Body of pancreas (tissue), 4 donors: ENCODE results near the gene TJP3. TPM values are rescaled to one million over a fixed set of nuclear protein-coding genes. Genes with fewer than 3 reads are reported as not detected.

Experiments
- ATAC-seq: fragments of 150-250 bp; one replicate; pipeline ENCODE4 v1.9.1; 2016
- DNase-seq, 4 donors: peaks; one replicate each; pipeline ENCODE4 v3.0.0-alpha.2; 2019
- H3K27ac ChIP-seq, 4 donors: fragments of 200-600 bp; sonication (generic); 1 replicate in 3 of 4; 2 replicates in 1 of 4; pipeline versions ENCODE4 v1.5.1 to v1.6.1; 2016 to 2019; ENCODE audit warnings: mild to moderate bottlenecking in 1 of 4, mixed read lengths in 1 of 4, moderate library complexity in 1 of 4
- H3K27me3 ChIP-seq, 2 donors: fragments of 200-600 bp; sonication (generic); one replicate each; pipeline ENCODE4 v1.6.0; 2016; ENCODE audit warnings: mild to moderate bottlenecking in 1 of 2
- H3K36me3 ChIP-seq, 2 donors: fragments of 200-600 bp; sonication (generic); replicated peaks in 1 of 2; 2 replicates each; pipeline ENCODE4 v1.5.1; 2016; ENCODE audit warnings: low read depth in 2 of 2; ENCODE audit not compliant: insufficient read depth in 1 of 2
- H3K4me1 ChIP-seq: fragments of 200-600 bp; sonication (generic); one replicate; pipeline ENCODE4 v1.6.0; 2016
- H3K4me3 ChIP-seq, 2 donors: fragments of 200-600 bp; sonication (generic); 1 replicate in 1 of 2; 2 replicates in 1 of 2; pipeline ENCODE4 v1.5.1; 2016 to 2019
- H3K9me3 ChIP-seq, 3 donors: fragments of 200-600 bp; sonication (generic); 1 replicate in 2 of 3; 2 replicates in 1 of 3; pipeline ENCODE4 v1.5.1; 2016
- CTCF ChIP-seq, 7 experiments: fragments of 450-650 bp in 4 of 7; fragments of 200-600 bp in 3 of 7; sonication (generic) in 3 of 7; IDR thresholded peaks; one replicate each; pipeline ENCODE4 v1.5.1; 2016 to 2019; ENCODE audit warnings: antibody characterized with exemption in 7 of 7
- POLR2A ChIP-seq, 3 donors: fragments of 450-650 bp; IDR thresholded peaks; one replicate each; pipeline ENCODE4 v1.6.1; 2016; ENCODE audit warnings: antibody characterized with exemption in 3 of 3, mild to moderate bottlenecking in 2 of 3
- WGBS, 2 donors: methylation state at CpG; one replicate each; pipeline ENCODE4 v1.1.5; 2017; 5-methylcytosine and 5-hydroxymethylcytosine counted together
- intact Hi-C: fragments of 100-400 bp; cut with DNase I; formaldehyde crosslinking; loops from one replicate; pipeline ENCODE4 v1.15.1; 2023
- total RNA-seq, 2 donors: library from RNA; depleted of rRNA; stranded (reverse); fragments of >200 nt; gene quantifications; one replicate each; pipeline ENCODE4 v1.1.0, GENCODE V29; 2016

TJP3 gene
- total RNA-seq, 2 donors from 2014 or later: 15.8 to 21.4 TPM

GRCh38 chr19:3723883-3724282 lies 15.7 kb downstream of the TJP3 start:
- Histone ChIP-seq H3K27me3 (no peaks in the 10 kb centered on the region), H3K4me1 (peaks cover 41% of the 10 kb centered on the region), H3K4me3 (no peak overlapping the region), H3K27ac (no peak overlapping the region), H3K36me3 (no peaks in the 10 kb centered on the region), H3K9me3 (no peaks in the 10 kb centered on the region)
- TF ChIP-seq POLR2A (IDR thresholded peaks at IDR 0.05): no peak
- no peak for TF ChIP-seq CTCF (IDR thresholded peaks at IDR 0.05)
- intact Hi-C loops: no loop called here
- 74 to 76% methylated on average over 8 of the region's 8 CpGs for WGBS, 2 donors
- DNase-seq (no peak), ATAC-seq (no peak)

- no peak for ATAC-seq
- Histone ChIP-seq H3K4me3 (no peak overlapping the region), H3K27ac (peak overlapping the region in 1 of 4 donors; percentile 12), H3K36me3 (no peaks in the 10 kb centered on the region), H3K4me1 (peaks cover 39% of the 10 kb centered on the region), H3K27me3 (no peaks in the 10 kb centered on the region), H3K9me3 (no peaks in the 10 kb centered on the region)
- DNase-seq: no peak
- 52 to 69% methylated on average over 2 to 3 of the region's 3 CpGs for WGBS, 2 donors
- TF ChIP-seq POLR2A (IDR thresholded peaks at IDR 0.05) (no peak), CTCF (IDR thresholded peaks at IDR 0.05) (no peak)
- intact Hi-C loops: no loop called here
Observed at GRCh38 chr19:3725121-3725520, 16.9 kb downstream of the TJP3 start.

- Histone ChIP-seq H3K4me3 (no peak overlapping the region), H3K36me3 (no peaks in the 10 kb centered on the region), H3K27ac (peak overlapping the region; percentile 2 to 69 (median 60)), H3K4me1 (peaks cover 34% of the 10 kb centered on the region), H3K9me3 (no peaks in the 10 kb centered on the region), H3K27me3 (no peaks in the 10 kb centered on the region)
- DNase-seq: peak; percentile 92 to 96 (median 94)
- peak in 1 of 7 experiments; percentile 4 for TF ChIP-seq CTCF (IDR thresholded peaks at IDR 0.05)
- TF ChIP-seq POLR2A (IDR thresholded peaks at IDR 0.05): peak in 2 of 3 donors; percentile 42 to 50
- intact Hi-C loops: no loop called here
- ATAC-seq: peak; percentile 82
- 17 to 19% methylated on average over 11 to 14 of the region's 14 CpGs for WGBS, 2 donors
Observed at GRCh38 chr19:3725640-3726310, 17.6 kb downstream of the TJP3 start.

GRCh38 chr19:3730457-3730958 lies 22.3 kb downstream of the TJP3 start:
- H3K9me3 ChIP-seq: no peaks in the 10 kb centered on the region
- DNase-seq (no peak), ATAC-seq (no peak)
- H3K36me3 ChIP-seq: peaks cover 0 to 3% of the 10 kb centered on the region in 2 donors
- peaks cover 12% of the 10 kb centered on the region for H3K4me1 ChIP-seq
- 95 to 97% methylated on average over 17 to 32 of the region's 32 CpGs for WGBS, 2 donors
- TF ChIP-seq CTCF (IDR thresholded peaks at IDR 0.05) (no peak), POLR2A (IDR thresholded peaks at IDR 0.05) (no peak)
- no peak overlapping the region for H3K4me3 ChIP-seq
- intact Hi-C loops: no loop called here
- no peak overlapping the region for H3K27ac ChIP-seq
- H3K27me3 ChIP-seq: no peaks in the 10 kb centered on the region

GRCh38 chr19:3732108-3732507 lies 23.9 kb downstream of the TJP3 start:
- H3K4me3 ChIP-seq: no peak overlapping the region
- WGBS, 2 donors: 82% methylated on average over 1 of the region's 1 CpG; no CpG with 5 or more reads in 1 of the 2 donors
- no peak for DNase-seq
- intact Hi-C loops: no loop called here
- no peak for TF ChIP-seq CTCF (IDR thresholded peaks at IDR 0.05)
- TF ChIP-seq POLR2A (IDR thresholded peaks at IDR 0.05): no peak
- peaks cover 0 to 3% of the 10 kb centered on the region in 2 donors for H3K36me3 ChIP-seq
- no peak for ATAC-seq
- no peaks in the 10 kb centered on the region for H3K4me1 ChIP-seq
- no peaks in the 10 kb centered on the region for H3K27me3 ChIP-seq
- no peak overlapping the region for H3K27ac ChIP-seq
- H3K9me3 ChIP-seq: no peaks in the 10 kb centered on the region
